Lung (tissue), 12 donors: ENCODE results near the gene TBC1D21. TPM values are rescaled to one million over a fixed set of nuclear protein-coding genes. Genes with fewer than 3 reads are reported as not detected.
A peak's percentile ranks its signal among the peaks of the same experiment; 100 is the strongest.

ENCODE experiments used
- ATAC-seq: fragments of 200-7000 bp; cut with Tn5 transposase; one replicate; pipeline ENCODE4 v1.9.1; 2020; ENCODE audit warnings: moderate number of reproducible peaks; ENCODE audit not compliant: insufficient read depth, low FRiP score
- DNase-seq, 3 donors: peaks; one replicate each; pipeline ENCODE4 v3.0.0-alpha.2; 2013 to 2017
- H3K27ac ChIP-seq, 2 donors: one replicate each; pipeline ENCODE4 v1.5.1; 2013; ENCODE audit warnings: mild to moderate bottlenecking in 2 of 2, moderate library complexity in 2 of 2, control low read depth in 1 of 2, inconsistent platforms in 1 of 2, low read depth in 1 of 2, low read length in 1 of 2
- H3K27me3 ChIP-seq, 3 donors: one replicate each; pipeline ENCODE4 v1.5.1; 2013; ENCODE audit warnings: low read length in 2 of 3; ENCODE audit not compliant: control insufficient read depth in 3 of 3, insufficient read depth in 3 of 3
- H3K36me3 ChIP-seq, 4 donors: one replicate each; pipeline ENCODE4 v1.5.1; 2013; ENCODE audit warnings: low read length in 4 of 4, mild to moderate bottlenecking in 1 of 4, moderate library complexity in 1 of 4; ENCODE audit not compliant: control insufficient read depth in 4 of 4, insufficient read depth in 4 of 4
- H3K4me1 ChIP-seq, 5 donors: one replicate each; pipeline ENCODE4 v1.5.1; 2013; ENCODE audit warnings: low read length in 5 of 5, mild to moderate bottlenecking in 2 of 5, moderate library complexity in 1 of 5; ENCODE audit not compliant: control insufficient read depth in 5 of 5, insufficient read depth in 5 of 5
- H3K4me3 ChIP-seq: one replicate; pipeline ENCODE4 v1.5.1; 2013; ENCODE audit warnings: mild to moderate bottlenecking, control low read depth, moderate library complexity
- H3K9ac ChIP-seq, 2 donors: one replicate each; pipeline ENCODE4 v1.5.1; 2013; ENCODE audit warnings: low read length in 2 of 2, control low read depth in 1 of 2; ENCODE audit not compliant: insufficient read depth in 1 of 2
- H3K9me3 ChIP-seq, 4 donors: one replicate each; pipeline ENCODE4 v1.5.1; 2013; ENCODE audit warnings: low read length in 3 of 4, mild to moderate bottlenecking in 1 of 4, moderate library complexity in 1 of 4; ENCODE audit not compliant: control insufficient read depth in 4 of 4, insufficient read depth in 3 of 4
- WGBS, 2 donors: extraction: QIAGEN DNeasy Blood & Tissue Kit; methylation state at CpG; one replicate each; pipeline ENCODE4 v1.1.7; 2013; 5-methylcytosine and 5-hydroxymethylcytosine counted together
- polyA plus RNA-seq, 2 donors: library from polyadenylated mRNA; stranded (reverse); fragments of 200-250 nt; gene quantifications; one replicate each; pipeline ENCODE4 v1.2.1, GENCODE V29; 2013
- total RNA-seq, 2 donors: library from RNA; depleted of rRNA in 1 of 2; stranded (reverse); fragments of >200 nt in 1 of 2; gene quantifications; one replicate each; pipeline ENCODE4 v1.2.1, GENCODE V29; 2014 to 2021
- TF ChIP-seq, protein P1 (sequence below): IDR thresholded peaks from 2 replicates; pipeline ENCODE4 v1.5.1; 2012; ENCODE audit warnings: mild to moderate bottlenecking; ENCODE audit errors: control extremely low read depth, extremely low read depth
- donor health status: control.
- donor health status: control.
- donor health status: Bipolar disorder and iron deficiency.
- donor health status: healthy.
- donor health status: DM: yes; HTN: yes; CAD: no.

The TBC1D21 gene
- total and polyA plus RNA-seq, 4 donors = not detected

GRCh38 chr15:73927003-73927475 is 53.7 kb downstream of the TBC1D21 start:
- H3K4me3 ChIP-seq = peak overlapping the region; percentile 36
- WGBS, 2 donors = 0 to 2% methylated on average over 33 to 65 of the region's 65 CpGs
- ATAC-seq (peak; percentile 4), DNase-seq (peak; percentile 47 to 60 (median 57))
- TF ChIP-seq, protein P1, sequence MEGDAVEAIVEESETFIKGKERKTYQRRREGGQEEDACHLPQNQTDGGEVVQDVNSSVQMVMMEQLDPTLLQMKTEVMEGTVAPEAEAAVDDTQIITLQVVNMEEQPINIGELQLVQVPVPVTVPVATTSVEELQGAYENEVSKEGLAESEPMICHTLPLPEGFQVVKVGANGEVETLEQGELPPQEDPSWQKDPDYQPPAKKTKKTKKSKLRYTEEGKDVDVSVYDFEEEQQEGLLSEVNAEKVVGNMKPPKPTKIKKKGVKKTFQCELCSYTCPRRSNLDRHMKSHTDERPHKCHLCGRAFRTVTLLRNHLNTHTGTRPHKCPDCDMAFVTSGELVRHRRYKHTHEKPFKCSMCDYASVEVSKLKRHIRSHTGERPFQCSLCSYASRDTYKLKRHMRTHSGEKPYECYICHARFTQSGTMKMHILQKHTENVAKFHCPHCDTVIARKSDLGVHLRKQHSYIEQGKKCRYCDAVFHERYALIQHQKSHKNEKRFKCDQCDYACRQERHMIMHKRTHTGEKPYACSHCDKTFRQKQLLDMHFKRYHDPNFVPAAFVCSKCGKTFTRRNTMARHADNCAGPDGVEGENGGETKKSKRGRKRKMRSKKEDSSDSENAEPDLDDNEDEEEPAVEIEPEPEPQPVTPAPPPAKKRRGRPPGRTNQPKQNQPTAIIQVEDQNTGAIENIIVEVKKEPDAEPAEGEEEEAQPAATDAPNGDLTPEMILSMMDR = no peak
- no peaks in the 10 kb centered on the region for H3K27me3 ChIP-seq
- no peak overlapping the region for H3K9ac ChIP-seq
- peak overlapping the region; percentile 48 to 83 for H3K27ac ChIP-seq
- peaks cover 0 to 15% (median under 1%) of the 10 kb centered on the region in 4 donors for H3K36me3 ChIP-seq
- peaks cover 9 to 75% (median 37%) of the 10 kb centered on the region in 5 donors for H3K4me1 ChIP-seq
- no peaks in the 10 kb centered on the region for H3K9me3 ChIP-seq

DNA sequence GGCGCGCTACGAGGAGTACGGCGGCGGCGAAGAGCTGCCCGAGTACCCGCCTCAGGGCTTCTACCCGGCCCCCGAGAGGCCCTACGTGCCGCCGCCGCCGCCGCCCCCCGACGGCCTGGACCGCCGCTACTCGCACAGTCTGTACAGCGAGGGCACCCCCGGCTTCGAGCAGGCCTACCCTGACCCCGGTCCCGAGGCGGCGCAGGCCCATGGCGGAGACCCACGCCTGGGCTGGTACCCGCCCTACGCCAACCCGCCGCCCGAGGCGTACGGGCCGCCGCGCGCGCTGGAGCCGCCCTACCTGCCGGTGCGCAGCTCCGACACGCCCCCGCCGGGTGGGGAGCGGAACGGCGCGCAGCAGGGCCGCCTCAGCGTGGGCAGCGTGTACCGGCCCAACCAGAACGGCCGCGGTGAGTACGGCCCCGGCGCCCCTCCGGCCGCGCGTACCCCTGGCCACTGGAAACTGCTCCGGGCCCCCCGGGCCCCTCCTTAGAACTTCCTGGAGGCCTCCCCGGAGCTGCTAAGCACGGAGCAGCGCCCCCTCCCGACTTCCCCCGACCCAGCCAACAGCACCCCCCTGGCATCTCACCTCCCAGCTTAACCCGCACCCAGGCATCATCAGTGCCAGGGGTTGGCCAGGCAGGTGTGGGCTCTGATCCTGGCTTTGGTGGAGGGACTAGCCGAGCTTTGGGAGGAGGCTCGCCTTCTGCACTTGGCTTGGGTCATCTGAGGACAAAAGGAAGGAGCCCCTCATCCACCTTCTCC is 54.3 kb downstream of the TBC1D21 start:
- TF ChIP-seq, protein P1 = no peak
- ATAC-seq = peak; percentile 64
- peak overlapping the region; percentile 25 to 76 for H3K9ac ChIP-seq
- peaks cover 0 to 17% (median under 1%) of the 10 kb centered on the region in 4 donors for H3K36me3 ChIP-seq
- WGBS, 2 donors = 1% methylated on average over 35 to 78 of the region's 78 CpGs
- no peaks in the 10 kb centered on the region for H3K9me3 ChIP-seq
- no peaks in the 10 kb centered on the region for H3K27me3 ChIP-seq
- H3K4me1 ChIP-seq = peaks cover 9 to 68% (median 37%) of the 10 kb centered on the region in 5 donors
- H3K4me3 ChIP-seq = peak overlapping the region; percentile 36
- H3K27ac ChIP-seq = peak overlapping the region; percentile 48 to 83
- peak; percentile 62 to 73 (median 69) for DNase-seq

GRCh38 chr15:73928241-73928579 is 54.8 kb downstream of the TBC1D21 start:
- no peaks in the 10 kb centered on the region for H3K27me3 ChIP-seq
- no peak overlapping the region for H3K4me3 ChIP-seq
- H3K27ac ChIP-seq = no peak overlapping the region
- H3K4me1 ChIP-seq = peaks cover 9 to 63% (median 34%) of the 10 kb centered on the region in 5 donors
- no peak for DNase-seq
- H3K9ac ChIP-seq = peak overlapping the region; percentile 25 to 76
- no peak for ATAC-seq
- H3K36me3 ChIP-seq = peaks cover 0 to 18% (median under 1%) of the 10 kb centered on the region in 4 donors
- 68 to 71% methylated on average over 3 of the region's 3 CpGs for WGBS, 2 donors
- TF ChIP-seq, protein P1 = no peak
- no peaks in the 10 kb centered on the region for H3K9me3 ChIP-seq
